ENCODE measurements around the gene IL34.

DNA sequence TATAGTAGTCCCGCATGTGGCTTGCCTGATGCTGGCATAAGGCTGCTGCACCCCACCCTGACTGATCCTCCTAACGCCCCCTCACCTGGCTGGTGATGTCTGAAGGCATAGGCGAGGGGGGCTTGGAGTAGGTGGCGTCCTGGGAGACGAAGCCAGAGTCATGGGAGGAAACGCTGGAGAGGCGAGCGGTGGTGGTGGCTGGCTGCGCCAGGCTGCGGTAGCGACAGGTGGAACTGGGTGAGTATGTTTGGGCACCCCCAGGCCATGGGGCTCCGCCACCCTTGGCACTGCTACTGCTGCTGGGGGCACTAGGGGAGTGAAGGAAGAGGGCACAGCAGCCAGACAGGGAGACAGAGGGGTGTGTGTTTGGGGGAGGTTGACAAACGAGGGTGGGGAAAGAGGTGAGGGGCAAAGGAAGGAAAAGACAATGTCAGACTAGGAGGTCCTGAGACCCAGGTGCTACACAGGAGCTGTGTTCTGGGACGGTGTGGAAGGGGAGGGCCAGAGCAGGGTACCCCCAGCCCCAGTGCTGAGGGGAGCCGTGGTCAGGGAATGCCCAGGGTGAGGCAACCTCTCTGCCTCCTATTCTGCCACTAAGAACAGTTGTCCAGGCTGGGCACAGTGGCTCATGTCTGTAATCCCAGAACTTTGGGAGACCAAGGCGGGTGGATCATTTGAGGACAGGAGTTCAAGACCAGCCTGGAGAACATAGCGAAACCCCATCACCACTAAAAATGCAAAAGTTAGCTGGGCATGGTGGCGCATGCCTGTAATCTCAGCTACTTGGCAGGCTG, 28.1 kb downstream of the IL34 start:
- no peak for TF ChIP-seq CTCF (IDR thresholded peaks at IDR 0.05)
- no peak for TF ChIP-seq EP300 (IDR thresholded peaks at IDR 0.05)
